GM19467 (cell line): ENCODE measurements around the gene LIN54.
A peak's percentile ranks its signal among the peaks of the same experiment; 100 is the strongest.
"Not testable (repeated sequence)": the region's sequence is repeated elsewhere in the genome, so short reads cannot be mapped to it uniquely, and the experiment has no call there.

Source experiments
- ATAC-seq: cut with Tn5 transposase; IDR thresholded peaks from one replicate; pipeline ENCODE4 v1.9.1; 2021; ENCODE audit warnings: mild to moderate bottlenecking, moderate library complexity; ENCODE audit not compliant: unreplicated experiment

LIN54 gene

DNA sequence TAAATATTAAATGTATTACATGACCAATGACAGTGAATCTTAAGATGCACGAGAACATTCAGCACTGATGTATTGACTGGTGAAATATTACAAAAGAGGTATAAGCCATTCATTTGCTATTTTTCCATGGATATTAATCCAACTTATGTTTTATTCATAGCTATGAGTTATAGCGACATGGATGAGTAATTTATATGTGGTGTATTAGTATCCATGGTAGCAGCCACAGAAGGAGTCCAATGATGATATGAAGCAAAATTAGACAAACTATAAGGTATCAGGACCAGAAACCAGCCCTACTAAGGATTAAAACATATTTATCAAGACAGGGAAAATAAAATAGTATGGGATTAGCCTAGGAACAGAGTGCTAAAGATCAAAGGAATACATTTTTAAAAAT lies 59.4 kb downstream of the LIN54 start:
- no peak for ATAC-seq

- ATAC-seq: no peak
Measured at GRCh38 chr4:82948647-82949204, 61.9 kb downstream of the LIN54 start.

DNA sequence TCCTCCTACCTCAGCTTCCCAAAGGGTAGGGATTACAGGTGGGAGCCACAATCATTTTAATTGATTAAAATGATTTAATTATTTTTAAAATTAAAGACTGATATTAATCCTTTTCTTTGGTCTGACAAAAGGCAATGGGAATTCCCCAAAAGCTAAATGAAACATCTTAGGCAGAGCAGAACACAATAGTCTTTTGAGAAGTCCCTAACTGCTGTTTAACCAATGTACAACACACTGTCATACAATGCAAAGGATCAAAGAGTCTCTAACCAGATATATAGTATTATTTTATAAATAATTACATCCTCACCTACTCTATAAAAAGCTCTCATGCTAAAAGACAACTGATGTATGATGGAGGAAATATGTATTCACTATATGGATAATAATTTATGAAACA lies 63.1 kb downstream of the LIN54 start:
- no peak for ATAC-seq

DNA sequence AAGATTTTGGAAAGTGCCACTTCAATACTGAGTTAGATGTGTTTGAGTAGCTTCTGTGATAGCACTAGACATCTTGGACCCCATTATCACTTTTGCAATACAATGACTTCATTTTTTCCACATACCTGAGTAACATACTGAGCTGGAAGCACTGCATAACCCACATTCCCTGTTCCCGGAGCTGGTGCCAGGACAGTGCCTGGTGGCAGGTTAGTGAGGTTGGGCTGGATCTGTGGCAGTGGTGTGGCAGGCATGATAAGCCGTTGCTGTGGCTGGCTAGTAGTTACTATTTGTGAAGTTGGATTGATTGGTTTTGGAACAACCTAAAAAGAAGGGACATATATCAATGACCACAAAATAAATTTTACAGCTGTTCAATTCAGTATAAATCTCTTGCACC lies 71.2 kb downstream of the LIN54 start:
- ATAC-seq: no peak

DNA sequence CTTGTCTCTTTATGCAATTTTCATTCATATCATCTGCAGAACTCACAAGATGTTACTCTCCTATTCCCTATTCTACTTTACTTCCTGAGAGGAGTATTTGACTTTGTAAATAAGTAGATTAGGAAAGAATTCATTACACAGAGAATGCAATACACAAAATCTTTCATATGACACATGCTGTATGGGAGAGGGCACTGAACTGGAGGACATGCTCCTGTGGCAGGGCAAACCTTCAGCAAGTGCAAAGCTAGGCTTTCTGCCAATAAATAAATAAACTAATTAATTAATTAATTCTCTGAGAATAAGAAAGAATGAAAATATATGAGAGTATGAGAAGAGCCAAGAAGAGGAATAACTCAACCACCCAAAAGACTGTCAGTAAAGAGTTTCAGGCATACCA lies 76.2 kb downstream of the LIN54 start:
- ATAC-seq: no peak

DNA sequence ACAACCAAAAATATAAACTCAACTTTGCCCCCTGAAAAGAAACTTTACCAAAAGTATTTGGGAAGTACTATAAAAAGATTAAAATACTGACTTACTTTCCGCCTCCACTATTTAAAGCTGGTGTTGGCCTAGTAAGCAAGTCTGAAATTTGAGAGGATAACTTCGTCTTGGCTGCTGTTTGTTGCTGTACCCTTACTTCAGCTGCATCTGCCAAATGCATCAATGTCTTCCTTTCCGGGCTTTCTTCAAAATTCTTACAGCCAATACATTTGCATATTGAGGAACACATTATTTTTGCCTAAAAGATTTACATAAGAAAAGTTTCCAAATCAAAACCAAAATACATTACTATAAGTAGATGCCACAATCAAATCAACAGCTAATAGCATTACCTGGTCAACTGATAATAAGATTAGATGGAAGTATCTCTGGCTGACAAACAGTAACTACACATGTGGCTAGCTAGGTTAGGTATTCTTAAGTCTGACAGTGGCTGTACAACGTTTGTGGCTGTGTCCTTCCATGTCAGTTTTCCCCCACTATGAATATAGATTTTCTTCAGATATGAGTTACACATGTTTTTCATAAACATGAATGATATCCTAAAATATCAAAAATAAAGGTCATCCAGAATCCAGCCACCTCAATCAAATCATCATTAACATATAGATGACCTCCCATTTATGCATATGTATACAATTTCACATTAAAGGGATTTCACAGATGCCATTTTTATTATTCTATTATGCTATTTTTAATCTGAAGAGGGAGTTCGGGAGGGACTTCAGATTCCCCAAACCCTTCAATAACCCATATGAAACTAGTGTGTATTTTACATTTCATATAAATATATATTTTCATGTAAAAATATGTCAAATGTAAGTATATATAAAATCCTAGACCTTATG lies 79.5 kb downstream of the LIN54 start:
- no peak for ATAC-seq

- ATAC-seq: no peak
Measured at GRCh38 chr4:82921795-82922194, 88.8 kb downstream of the LIN54 start.

DNA sequence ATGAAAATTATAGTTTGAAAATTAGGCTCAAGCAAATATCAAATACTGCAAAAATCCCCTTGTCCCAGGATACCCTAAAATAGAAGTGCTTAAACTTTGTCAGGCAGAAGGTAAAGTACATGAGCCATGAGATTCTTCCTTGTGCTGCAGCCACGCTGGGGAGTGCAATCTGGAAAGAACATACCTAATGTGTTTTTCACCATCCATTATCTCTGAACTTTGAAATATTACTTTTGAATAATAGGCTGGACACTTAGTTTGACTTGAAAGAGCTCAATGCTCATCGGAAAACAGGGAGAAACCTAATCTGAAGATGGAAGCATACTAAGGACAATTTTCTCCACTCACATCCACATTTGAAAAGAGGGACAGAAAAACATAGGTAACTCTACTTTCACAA lies 91.2 kb downstream of the LIN54 start:
- ATAC-seq: no peak

DNA sequence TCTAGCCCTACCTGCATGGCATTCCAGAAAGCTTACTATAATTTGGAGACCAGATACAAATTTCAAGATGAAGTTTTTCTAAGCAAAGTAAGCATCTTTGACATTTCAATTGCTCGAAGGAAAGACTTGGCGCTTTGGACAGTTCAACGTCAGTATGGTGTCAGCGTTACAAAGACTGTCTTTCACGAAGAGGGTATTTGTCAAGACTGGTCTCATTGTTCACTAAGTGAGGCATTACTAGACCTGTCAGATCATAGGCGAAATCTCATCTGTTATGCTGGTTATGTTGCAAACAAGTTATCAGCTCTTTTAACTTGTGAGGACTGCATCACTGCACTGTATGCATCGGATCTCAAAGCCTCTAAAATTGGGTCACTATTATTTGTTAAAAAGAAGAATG lies 92.5 kb downstream of the LIN54 start:
- ATAC-seq: no peak

DNA sequence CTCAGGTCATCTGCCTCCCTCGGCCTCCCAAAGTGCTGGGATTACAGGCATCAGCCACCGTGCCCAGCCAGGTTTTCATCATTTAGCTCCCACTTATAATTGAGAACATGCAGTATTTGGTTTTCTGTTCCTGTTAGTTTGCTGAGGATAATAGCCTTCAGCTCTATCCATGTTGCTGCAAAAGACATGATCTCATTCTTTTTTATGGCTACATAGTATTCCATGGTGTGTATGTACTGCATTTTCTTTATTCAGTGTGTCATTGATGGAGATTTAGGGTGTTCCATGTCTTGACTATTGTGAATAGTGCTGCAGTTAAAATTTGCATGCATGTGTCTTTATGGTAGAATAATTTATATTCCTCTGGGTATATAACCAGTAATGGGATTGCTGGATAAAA lies 96.7 kb downstream of the LIN54 start:
- ATAC-seq: not testable (repeated sequence)

DNA sequence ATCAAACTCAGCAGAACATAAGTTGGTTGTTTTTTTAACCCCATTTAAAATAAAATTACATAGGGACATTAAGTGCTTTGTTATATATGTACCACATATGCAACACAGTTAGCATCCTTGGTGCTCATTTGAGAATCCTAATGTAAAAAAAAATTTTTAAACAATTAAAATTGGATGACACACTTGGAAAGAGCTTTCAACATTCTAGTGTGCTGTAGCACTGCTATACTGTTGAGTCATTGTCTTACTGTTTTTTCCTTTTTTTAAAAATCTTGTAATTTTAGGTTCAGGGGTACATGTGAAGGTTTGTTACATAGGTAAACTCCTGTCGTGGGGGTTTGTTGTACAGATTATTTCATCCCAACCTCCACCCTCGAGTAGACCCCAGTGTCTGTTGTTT lies 97.3 kb downstream of the LIN54 start:
- ATAC-seq: no peak

GRCh38 chr4:82909326-82909725 lies 101.3 kb downstream of the LIN54 start:
- no peak for ATAC-seq

GRCh38 chr4:82906469-82906868 lies 104.2 kb downstream of the LIN54 start:
- ATAC-seq: peak; percentile 47

- ATAC-seq: peak; percentile 50
Measured at GRCh38 chr4:82905205-82905604, 105.4 kb downstream of the LIN54 start.

DNA sequence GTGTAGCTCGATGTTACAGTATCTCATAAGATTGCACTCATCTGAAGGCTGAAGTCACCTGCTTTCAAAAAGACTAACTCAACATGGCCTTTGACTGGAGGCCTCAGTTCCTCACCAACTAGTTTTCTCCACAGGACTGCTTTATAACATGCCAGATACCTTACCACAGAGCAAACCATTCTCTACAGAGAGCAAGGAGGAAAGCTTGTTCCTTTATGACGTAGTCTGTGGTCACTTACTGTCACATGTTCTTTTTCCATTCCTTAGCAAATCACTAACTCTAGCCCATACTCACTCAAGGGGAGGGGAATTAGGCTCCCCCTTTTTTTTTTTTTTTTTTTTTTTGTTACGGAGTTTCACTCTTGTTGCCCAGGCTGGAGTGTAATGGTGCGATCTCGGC lies 106.9 kb downstream of the LIN54 start:
- ATAC-seq: no peak

DNA sequence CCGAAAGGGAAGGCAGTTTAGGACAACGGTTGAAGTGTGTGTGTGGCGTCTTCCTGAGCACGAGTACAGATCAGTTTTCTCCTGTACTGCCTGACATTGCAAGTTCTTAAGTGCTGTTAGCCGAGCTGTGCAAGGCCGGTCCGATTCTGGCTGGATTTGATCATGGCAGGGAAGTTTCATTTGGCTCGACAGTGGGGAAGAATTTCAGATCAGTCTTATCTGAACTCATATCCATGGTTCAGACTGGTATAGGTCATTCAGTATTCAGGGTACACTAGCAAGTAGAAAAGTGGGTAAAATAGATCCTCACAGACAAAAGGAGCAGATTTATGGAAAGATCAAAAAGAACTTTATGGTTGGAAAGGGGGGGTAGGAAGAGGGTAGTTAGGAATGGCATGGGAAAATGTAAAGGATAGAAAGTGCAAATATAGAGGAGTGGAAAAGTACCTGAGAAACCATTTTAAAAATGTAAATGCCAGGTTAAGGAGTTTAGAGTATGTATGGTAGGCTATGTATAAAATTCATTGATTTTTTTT lies 109.4 kb downstream of the LIN54 start:
- no peak for ATAC-seq

- peak; percentile 90 for ATAC-seq
Measured at GRCh38 chr4:82900411-82901182, 110.0 kb downstream of the LIN54 start, which contains the start of gene THAP9. THAP9 (plus strand) TSS chr4:82900735; CDS start chr4:82900803, 68 bp downstream.

- peak; percentile 3 for ATAC-seq
Measured at GRCh38 chr4:82900066-82900410, 110.6 kb downstream of the LIN54 start.

DNA sequence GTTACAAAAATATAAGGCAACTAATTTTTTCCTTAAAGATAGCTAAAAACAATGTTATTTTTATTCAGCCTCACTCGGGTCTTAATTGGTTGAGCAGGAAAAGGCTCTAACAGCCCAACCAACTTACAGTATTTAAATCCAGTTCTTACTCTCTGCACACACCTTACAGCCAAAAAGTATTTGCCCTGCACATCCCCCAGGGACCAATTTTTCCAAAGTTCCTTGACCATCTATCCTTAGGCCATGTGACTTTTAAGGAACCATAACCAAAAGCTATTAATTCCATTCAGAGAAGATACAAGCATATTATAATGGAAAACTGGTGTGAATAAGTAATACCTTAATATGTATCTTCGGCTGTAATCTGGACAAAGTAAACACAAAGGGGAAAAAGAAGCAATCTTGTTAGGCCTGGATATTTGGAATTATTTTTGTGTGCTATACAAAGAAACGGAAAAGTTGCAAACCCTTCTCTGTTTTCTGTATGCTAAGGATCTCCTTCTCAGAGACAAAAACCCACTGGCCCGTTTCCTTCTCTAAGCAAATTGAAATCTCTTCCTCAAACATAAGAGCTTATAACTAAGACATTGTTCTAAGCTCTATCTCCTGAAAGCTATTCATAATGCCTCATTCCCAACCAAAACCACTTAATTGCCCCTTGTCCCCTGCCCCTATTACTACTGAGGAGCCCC lies 111.1 kb downstream of the LIN54 start:
- no peak for ATAC-seq

DNA sequence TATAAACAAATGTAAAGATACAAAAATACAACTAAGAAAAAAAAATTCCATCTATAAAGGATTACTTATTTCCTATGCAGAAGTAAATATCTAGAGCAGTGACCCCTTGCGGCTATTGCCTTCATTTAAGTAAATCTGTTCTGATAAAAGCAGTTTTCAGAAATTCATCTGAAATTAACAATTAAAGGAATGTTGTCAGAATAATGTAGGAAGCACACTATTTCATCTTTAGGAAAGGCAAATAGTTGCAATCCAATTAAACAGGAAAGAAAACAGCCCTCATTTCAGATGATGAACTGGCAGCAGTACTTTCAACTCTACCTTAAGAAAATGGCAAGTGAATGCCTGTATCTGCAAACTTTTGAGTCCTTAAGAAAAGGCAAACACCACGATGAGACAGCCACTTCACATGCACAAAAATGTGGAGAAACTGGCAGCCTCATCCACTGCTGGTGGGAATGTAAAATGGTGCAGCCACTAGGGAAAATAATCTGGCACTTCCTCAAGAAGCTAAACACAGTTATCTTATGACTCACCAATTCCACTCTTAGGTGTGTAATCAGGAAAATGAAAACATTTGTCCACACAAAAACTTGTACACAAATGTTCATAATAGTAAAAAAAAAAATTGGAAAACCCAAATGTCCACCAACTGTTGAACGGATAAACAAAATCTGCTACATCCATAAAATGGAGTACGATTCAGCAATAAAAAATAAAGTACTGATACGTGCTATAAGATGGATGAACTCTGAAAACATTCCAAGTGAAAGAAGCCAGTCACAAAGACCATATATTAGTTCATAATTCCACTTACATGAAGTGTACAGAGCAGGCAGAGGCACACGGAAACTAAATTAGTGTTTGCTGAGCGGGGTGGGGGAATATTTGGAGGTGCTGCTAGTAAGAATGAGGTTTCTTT lies 112.0 kb downstream of the LIN54 start:
- no peak for ATAC-seq
